ENCODE measurements around the gene MALRD1. TPM values are rescaled to one million over a fixed set of nuclear protein-coding genes. Genes with fewer than 3 reads are reported as not detected.

MALRD1 gene
- total and polyA plus RNA-seq, 10 donors, result 0.06 to 1.6 (median 0.43) TPM

- H3K36me3 ChIP-seq, result no peaks in the 10 kb centered on the region
- no peaks in the 10 kb centered on the region for H3K27me3 ChIP-seq (replicated peaks in 1 of 7)
- WGBS, 5 donors, result 87 to 95% (median 92%) methylated on average over 2 of the region's 2 CpGs
- DNase-seq, result no peak
- no peaks in the 10 kb centered on the region for H3K4me1 ChIP-seq
- no peak overlapping the region for H3K4me3 ChIP-seq
- H3K9me3 ChIP-seq, result peaks cover 0 to 4% (median 0%) of the 10 kb centered on the region in 8 donors
- no peak for TF ChIP-seq POLR2A (IDR thresholded peaks at IDR 0.05)
- no peak for TF ChIP-seq CTCF (IDR thresholded peaks at IDR 0.05 in 8 of 11, conservative IDR thresholded peaks at IDR 0.05 in 3 of 11)
- TF ChIP-seq POLR2AphosphoS5 (IDR thresholded peaks at IDR 0.05), result no peak
- intact Hi-C loops (cut with DNase I; ENCODE audit: low total_unique reads), result no loop called here
- H3K27ac ChIP-seq, result no peak overlapping the region
Measured at GRCh38 chr10:19367176-19367575, 318.6 kb downstream of the MALRD1 start.

GRCh38 chr10:19373988-19374387, 325.4 kb downstream of the MALRD1 start:
- Histone ChIP-seq H3K4me1 (no peaks in the 10 kb centered on the region), H3K27me3 (replicated peaks in 1 of 7) (no peaks in the 10 kb centered on the region), H3K4me3 (no peak overlapping the region), H3K36me3 (no peaks in the 10 kb centered on the region), H3K9me3 (no peaks in the 10 kb centered on the region), H3K27ac (no peak overlapping the region)
- no peak for TF ChIP-seq POLR2AphosphoS5 (IDR thresholded peaks at IDR 0.05)
- TF ChIP-seq POLR2A (IDR thresholded peaks at IDR 0.05), result no peak
- no peak for DNase-seq
- intact Hi-C loops (cut with DNase I; ENCODE audit: low total_unique reads), result no loop called here
- WGBS, 5 donors, result 58 to 65% (median 61%) methylated on average over 3 of the region's 3 CpGs

GRCh38 chr10:19385846-19386450, 337.3 kb downstream of the MALRD1 start:
- TF ChIP-seq POLR2AphosphoS5 (IDR thresholded peaks at IDR 0.05) (no peak), CTCF (IDR thresholded peaks at IDR 0.05 in 8 of 11, conservative IDR thresholded peaks at IDR 0.05 in 3 of 11) (no peak), POLR2A (IDR thresholded peaks at IDR 0.05) (no peak)
- Histone ChIP-seq H3K36me3 (no peaks in the 10 kb centered on the region), H3K27me3 (replicated peaks in 1 of 7) (no peaks in the 10 kb centered on the region), H3K9me3 (peaks cover 0 to 18% (median 13%) of the 10 kb centered on the region in 8 donors), H3K4me3 (no peak overlapping the region), H3K4me1 (no peaks in the 10 kb centered on the region), H3K27ac (no peak overlapping the region)
- DNase-seq, result no peak
- WGBS, 5 donors, result 65 to 82% (median 72%) methylated on average over 3 of the region's 3 CpGs
- intact Hi-C loops (cut with DNase I; ENCODE audit: low total_unique reads), result no loop called here

GRCh38 chr10:19408924-19409323, 360.3 kb downstream of the MALRD1 start:
- no peak for TF ChIP-seq CTCF (IDR thresholded peaks at IDR 0.05 in 8 of 11, conservative IDR thresholded peaks at IDR 0.05 in 3 of 11)
- no peak for TF ChIP-seq POLR2A (IDR thresholded peaks at IDR 0.05)
- no peak for TF ChIP-seq POLR2AphosphoS5 (IDR thresholded peaks at IDR 0.05)
- 67 to 96% (median 89%) methylated on average over 1 of the region's 1 CpG for WGBS, 5 donors
- Histone ChIP-seq H3K36me3 (no peaks in the 10 kb centered on the region), H3K9me3 (peaks cover 0 to 15% (median 2%) of the 10 kb centered on the region in 8 donors), H3K4me3 (no peak overlapping the region), H3K27me3 (replicated peaks in 1 of 7) (no peaks in the 10 kb centered on the region), H3K27ac (no peak overlapping the region), H3K4me1 (no peaks in the 10 kb centered on the region)
- no peak for DNase-seq
- intact Hi-C loops (cut with DNase I; ENCODE audit: low total_unique reads), result no loop called here
